ENCODE measurements around the gene CLDN14.

The CLDN14 gene

GRCh38 chr21:36429947-36430546, 49.9 kb downstream of the CLDN14 start:
- DNase-seq = no peak

GRCh38 chr21:36428761-36429432, 51.0 kb downstream of the CLDN14 start:
- DNase-seq = no peak

- no peak for DNase-seq
These were observed 52.4 kb downstream of the CLDN14 start for GRCh38 chr21:36427502-36427901.

GRCh38 chr21:36425286-36425685, 54.6 kb downstream of the CLDN14 start:
- DNase-seq = no peak

- DNase-seq = no peak
These were observed 55.3 kb downstream of the CLDN14 start for GRCh38 chr21:36424592-36424991.

- DNase-seq = no peak
These were observed 56.0 kb downstream of the CLDN14 start for GRCh38 chr21:36423771-36424433.

GRCh38 chr21:36422279-36423098, 57.4 kb downstream of the CLDN14 start:
- no peak for DNase-seq

- no peak for DNase-seq
These were observed 59.2 kb downstream of the CLDN14 start for GRCh38 chr21:36420571-36421339.

GRCh38 chr21:36419996-36420395, 59.9 kb downstream of the CLDN14 start:
- DNase-seq = no peak

GRCh38 chr21:36419241-36419640, 60.7 kb downstream of the CLDN14 start:
- DNase-seq = no peak

- DNase-seq = no peak
These were observed 64.5 kb downstream of the CLDN14 start for GRCh38 chr21:36415375-36415774.

GRCh38 chr21:36412916-36413315, 67.0 kb downstream of the CLDN14 start:
- DNase-seq = no peak

- no peak for DNase-seq
These were observed 68.6 kb downstream of the CLDN14 start for GRCh38 chr21:36411301-36411700.

Measured in NCI-H1436 treated with DMSO at 0.1 percent for 48 hours (cell line).